ENCODE data around the gene HSPB7.
"Not testable (repeated sequence)": the region's sequence is repeated elsewhere in the genome, so short reads cannot be mapped to it uniquely, and the experiment has no call there.

The HSPB7 gene

DNA sequence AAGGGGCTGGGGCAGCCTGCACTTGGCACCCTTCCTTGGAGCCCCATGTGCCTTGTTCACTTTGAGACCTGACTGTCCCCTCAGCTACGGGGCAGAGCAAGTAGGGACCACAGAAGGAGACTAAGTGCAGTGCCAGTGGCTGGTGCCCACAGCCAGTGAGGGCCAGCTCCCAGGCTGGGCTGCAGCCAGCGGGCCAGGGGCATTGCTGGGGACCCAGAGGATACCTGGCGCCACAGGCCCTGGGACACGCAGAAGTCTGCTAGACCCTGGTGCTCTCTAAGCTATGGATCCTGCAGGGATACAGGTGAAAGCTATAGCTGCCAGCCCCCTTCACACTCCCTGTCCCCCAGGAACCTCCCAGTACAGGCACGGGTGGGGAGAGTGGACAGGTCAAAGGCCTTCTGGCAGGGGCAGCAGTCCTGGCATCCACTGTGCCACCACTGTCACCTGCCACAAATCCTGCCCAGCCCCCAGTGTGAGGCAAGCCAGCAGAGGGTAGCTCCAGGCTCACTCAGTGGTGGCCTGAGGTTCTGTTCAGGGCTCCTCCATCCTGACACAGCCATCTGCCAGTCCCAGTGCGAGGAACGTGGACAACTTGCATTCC is 5.3 kb upstream of the HSPB7 start:
- TF ChIP-seq, protein P1, sequence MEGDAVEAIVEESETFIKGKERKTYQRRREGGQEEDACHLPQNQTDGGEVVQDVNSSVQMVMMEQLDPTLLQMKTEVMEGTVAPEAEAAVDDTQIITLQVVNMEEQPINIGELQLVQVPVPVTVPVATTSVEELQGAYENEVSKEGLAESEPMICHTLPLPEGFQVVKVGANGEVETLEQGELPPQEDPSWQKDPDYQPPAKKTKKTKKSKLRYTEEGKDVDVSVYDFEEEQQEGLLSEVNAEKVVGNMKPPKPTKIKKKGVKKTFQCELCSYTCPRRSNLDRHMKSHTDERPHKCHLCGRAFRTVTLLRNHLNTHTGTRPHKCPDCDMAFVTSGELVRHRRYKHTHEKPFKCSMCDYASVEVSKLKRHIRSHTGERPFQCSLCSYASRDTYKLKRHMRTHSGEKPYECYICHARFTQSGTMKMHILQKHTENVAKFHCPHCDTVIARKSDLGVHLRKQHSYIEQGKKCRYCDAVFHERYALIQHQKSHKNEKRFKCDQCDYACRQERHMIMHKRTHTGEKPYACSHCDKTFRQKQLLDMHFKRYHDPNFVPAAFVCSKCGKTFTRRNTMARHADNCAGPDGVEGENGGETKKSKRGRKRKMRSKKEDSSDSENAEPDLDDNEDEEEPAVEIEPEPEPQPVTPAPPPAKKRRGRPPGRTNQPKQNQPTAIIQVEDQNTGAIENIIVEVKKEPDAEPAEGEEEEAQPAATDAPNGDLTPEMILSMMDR (IDR thresholded peaks at IDR 0.05; ENCODE audit: insufficient read depth, missing control alignments) = no peak
- no peak for DNase-seq (ENCODE audit: insufficient read length, low spot score)
- no peak for FAIRE-seq

DNA sequence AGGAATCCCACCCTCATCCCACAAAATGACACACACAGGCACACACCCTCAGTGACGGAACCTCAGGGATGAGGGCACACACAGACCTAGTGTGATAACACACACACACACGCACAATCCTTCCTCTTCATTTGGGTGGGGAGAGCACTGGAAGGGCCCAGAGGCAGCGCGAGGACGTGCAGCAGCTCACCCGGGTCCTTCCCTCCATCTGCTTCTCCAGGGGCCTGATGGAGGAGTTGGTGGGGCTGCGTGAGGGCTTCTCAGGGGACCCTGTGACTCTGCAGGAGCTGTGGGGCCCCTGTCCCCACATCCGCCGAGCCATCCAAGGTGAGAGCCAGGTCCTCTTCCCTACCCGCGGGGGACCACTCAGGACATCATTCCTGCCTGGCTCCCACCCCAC is 4.5 kb upstream of the HSPB7 start:
- TF ChIP-seq, protein P1 (IDR thresholded peaks at IDR 0.05; ENCODE audit: insufficient read depth, missing control alignments) = no peak

DNA sequence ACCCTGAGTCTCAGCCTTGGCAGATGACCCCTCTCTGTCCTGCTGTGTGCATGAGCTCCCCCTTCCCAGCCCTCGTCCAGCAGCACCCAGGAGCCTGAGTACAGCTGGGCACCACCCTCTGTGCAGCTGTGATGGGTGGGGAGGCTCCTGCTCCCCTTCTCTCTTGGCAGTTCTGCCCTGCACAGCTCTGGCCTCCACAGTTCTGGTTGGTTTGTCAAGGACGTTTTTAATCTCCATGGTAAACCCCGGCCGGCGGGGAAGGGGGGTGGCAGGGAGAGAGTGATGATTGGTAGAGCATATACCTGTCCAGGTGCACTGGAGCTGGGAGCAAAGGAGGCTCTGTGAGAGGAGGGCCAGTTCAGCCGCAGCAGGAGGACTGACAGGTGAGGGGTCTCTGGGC is 3.8 kb upstream of the HSPB7 start, which contains the start of gene CLCNKA:
Gene CLCNKA (plus strand): TSS at position 356 of the 400 bp plus-strand sequence. CDS start 584 bp downstream, outside the sequence.
- no peak for FAIRE-seq
- no peak for DNase-seq (ENCODE audit: insufficient read length, low spot score)
- TF ChIP-seq, protein P1 (IDR thresholded peaks at IDR 0.05; ENCODE audit: insufficient read depth, missing control alignments) = no peak

More for the DNA sequence above, 4.5 kb upstream of the HSPB7 start:
- FAIRE-seq (no peak), DNase-seq (ENCODE audit: insufficient read length, low spot score) (no peak)

DNA sequence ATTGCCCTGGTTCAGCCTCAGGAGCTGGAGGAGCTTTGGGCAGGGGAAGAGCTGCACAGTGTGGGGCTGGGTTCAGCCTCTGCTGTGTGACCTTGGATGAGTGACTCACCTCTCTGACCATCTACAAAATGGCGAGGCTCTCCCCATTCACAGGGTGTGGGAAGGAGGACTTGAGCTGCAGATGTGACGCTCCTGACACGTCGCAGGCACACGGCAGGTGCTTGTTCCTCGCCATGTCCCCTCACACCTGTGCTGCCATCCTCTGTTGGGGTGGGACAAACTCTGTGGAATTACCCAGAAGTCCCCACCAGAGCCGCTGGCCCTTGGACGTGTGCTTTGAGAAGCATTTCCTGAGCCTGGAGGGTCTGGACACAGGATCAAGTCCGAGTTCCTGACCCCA is 3.0 kb upstream of the HSPB7 start:
- not testable (repeated sequence) for FAIRE-seq; DNase-seq (ENCODE audit: insufficient read length, low spot score)

- DNase-seq (ENCODE audit: insufficient read length, low spot score) (no peak), FAIRE-seq (no peak)
- TF ChIP-seq, protein P1 (IDR thresholded peaks at IDR 0.05; ENCODE audit: insufficient read depth, missing control alignments) = no peak
Observed at GRCh38 chr1:16020325-16020724, 2.5 kb upstream of the HSPB7 start.

- no peak for DNase-seq (ENCODE audit: insufficient read length, low spot score)
- FAIRE-seq = no peak
- TF ChIP-seq, protein P1 (IDR thresholded peaks at IDR 0.05; ENCODE audit: insufficient read depth, missing control alignments) = no peak
Observed at GRCh38 chr1:16019644-16020277, 1.9 kb upstream of the HSPB7 start.

DNA sequence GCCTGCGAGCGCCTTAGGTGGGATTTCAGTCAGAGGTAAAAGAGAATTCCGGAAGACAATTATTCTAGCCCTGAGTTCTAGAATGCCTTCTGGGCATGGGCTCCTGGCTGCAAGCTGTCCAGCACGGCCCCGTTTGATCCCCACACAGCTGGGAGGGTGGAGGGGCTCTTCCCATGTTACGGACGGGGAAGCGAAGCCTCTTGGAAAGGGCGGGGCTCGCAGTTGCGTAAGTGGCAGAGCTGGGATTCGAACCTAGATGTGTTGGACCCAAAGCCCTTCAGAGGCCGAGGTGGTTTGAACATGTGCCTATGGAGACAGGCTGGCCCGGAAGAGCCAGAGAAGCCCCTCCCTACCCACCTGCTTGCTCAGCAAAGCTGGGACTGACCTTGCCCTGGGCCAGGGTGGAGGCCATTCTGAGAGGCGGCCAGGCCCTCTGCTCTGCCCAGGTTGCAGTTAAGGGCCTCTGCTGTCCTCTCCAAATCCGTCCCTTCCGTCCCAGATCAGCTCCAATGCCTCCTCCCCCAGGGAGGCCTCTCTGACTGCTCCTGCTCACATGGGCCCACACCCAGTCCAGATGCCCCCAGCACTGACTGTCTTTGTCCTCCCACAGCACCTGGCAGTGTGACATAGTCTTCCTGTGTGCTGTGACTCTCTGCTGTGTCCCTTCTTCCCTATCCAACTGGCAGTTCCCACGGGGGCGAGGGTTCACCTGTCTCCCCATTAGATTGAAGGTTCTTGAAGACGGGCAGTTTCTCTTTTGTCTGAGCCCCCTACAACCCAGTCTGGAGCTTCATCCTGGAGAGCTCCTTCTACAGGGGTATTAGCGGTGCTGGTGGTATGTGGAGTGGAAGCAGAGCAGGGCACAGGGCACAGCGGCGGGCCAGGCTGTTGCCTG is 1.2 kb upstream of the HSPB7 start:
- TF ChIP-seq, protein P1 (IDR thresholded peaks at IDR 0.05; ENCODE audit: insufficient read depth, missing control alignments) = no peak
- FAIRE-seq (no peak), DNase-seq (ENCODE audit: insufficient read length, low spot score) (no peak)

Measured in D721Med (cell line).